NB4 (cell line): ENCODE measurements around the gene EIF2B4.

Source experiments
- CTCF ChIP-seq: IDR thresholded peaks from one replicate; pipeline ENCODE4 v1.5.1; 2012; ENCODE audit warnings: low read depth, low read length
- MAX ChIP-seq: IDR thresholded peaks from 2 replicates; pipeline ENCODE4 v1.6.1; 2011; ENCODE audit warnings: low read depth, low read length
- POLR2A ChIP-seq: IDR thresholded peaks from 2 replicates; pipeline ENCODE4 v1.6.1; 2011; ENCODE audit warnings: mild to moderate bottlenecking; ENCODE audit not compliant: insufficient read length; ENCODE audit errors: extremely low read depth

GRCh38 chr2:27351802-27352598 lies 18.1 kb downstream of the EIF2B4 start:
- TF ChIP-seq CTCF (no peak), POLR2A (no peak), MAX (no peak)
